ENCODE measurements around the gene ANKRD44. TPM values are rescaled to one million over a fixed set of nuclear protein-coding genes. Genes with fewer than 3 reads are reported as not detected.

ANKRD44 gene
- total RNA-seq, 1 donor from 2014 or later, result 170 TPM

DNA sequence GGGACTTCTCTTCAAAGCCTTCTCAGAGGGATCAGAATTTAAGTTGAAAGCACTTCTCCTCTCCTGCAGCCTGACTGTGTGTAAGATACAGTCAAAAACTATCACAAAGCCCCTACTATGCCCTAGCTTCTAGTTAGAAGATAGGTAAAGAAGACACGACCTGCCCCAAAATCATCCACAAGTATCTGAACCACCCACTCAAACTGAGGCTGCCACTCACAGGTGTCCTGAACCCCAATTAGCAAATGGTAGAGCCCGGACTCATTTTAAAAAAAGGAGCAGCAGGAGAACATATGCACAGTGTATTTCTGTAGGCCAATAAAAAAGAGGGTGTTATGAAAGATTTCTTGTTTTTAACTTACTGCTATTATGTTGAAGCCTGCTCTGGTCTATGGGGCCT lies 74.4 kb downstream of the ANKRD44 start:
- no peak for DNase-seq

DNA sequence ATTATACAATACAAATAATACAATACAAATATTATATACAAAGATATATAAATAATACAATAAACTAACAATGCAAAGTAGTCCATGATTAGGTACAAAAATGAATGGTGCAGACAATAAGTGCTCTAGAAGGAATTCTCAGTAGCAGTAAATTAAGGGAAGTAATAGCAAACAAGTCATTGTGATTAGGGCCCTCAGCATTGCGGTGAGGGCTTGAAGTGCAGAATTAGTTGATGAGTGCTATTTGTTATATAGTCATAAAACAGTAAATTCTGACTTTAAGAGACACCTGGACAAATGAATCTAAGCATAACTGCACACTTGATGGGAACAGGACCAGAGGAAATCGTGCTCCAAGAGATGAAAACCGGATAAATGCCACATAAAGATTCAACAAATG lies 74.9 kb downstream of the ANKRD44 start:
- DNase-seq, result no peak

DNA sequence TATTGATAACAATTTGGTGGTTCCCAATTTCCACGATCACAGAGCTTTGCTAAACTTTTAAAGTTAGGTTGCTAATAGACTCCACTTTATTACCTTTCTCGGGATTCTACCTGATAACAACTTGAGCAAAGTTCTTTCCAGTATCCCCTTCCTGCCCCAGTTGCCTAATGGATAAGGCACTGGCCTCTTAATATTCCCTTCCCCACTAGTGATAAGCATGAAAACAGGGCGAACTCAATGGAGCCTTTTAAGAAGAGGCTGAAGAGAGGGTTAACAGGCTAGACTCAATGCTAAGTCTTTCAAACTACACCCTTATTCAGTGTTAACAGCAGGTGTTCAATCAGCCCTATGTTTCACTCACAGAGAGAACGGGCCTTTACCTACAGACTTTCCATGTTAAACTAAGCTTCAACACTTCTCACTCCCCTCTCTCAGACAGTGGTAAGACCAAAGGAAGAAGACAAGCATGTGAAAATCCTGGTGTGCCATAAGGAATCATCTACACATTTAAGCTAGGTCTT lies 75.8 kb downstream of the ANKRD44 start:
- DNase-seq, result no peak

DNA sequence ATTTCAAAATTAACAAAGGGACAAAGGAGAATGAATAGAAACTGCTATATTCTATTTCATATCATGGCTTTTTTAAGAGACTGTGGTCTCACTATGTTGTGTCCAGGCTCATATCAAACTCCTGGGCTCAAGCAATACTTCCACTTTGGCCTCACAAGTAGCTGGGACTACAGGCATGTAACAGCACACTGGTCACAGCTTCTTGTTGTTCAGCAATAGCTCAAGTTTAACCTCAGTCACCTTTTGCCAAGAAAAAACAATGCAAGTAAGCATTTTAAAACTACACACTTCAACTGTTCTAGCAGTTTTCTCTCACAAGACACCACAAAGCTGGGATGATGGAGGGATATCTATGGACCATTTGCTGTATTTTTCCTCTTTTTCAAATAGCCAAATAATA lies 77.1 kb downstream of the ANKRD44 start:
- DNase-seq, result no peak

DNA sequence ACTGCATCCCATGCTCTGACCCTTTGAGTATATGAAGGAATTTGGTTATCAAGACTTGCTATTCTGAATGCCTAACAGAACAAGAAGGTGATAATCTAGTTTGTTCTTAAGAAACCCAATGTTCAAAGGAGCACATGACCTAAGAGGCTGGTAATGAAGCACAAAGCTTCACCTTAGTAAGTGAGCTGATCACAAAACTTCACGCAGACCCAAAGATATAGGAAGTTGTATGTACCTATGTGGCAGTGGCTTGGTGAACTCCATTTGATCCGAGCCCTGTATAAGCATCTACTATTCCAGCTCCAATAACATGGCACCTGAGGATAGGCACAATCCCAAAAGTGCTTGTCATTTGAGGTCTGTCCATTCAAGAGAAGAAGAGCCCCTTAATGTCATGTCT lies 78.6 kb downstream of the ANKRD44 start:
- no peak for DNase-seq

DNA sequence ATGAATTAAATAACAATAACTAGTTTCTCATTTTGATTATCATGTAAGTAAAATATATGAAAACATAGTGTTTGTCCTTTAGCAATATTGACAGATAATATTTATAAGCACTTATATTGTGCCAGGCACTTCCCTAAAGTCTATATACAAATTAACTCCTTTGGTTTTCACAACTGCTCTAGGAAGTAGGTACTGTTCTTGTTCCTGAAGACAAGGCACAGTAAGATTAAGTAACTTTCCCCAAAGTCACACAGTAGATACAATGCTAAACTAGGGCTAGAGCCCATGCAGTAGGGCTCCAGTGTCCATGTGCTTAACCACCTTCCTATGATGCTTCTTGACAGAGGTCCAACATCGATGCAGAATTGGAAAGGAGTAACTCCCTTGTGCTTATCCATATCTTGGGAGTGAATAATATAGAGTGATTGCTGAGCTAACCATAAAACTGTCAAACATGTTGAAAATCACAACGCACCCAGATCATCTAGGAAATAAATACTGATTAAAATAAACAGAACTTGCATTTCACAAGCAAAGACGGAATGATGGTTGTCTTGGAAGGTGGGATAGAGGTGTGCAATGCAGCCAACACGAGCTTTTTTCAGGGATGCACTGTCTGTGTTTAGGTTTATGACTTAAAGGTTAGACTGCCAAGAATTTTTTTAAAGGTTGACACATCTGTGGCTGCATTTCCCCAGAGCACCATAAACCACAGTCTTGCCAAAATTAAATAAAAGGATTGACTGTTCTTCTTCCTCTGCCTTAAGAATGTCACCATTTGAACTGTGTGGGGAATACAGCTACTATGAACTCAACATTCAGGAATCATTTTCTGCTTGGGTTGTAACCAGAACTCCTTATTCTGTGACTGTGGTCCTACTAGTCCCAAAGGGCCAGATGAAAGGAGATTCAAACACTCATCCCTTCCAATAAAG lies 80.8 kb downstream of the ANKRD44 start:
- no peak for DNase-seq

DNA sequence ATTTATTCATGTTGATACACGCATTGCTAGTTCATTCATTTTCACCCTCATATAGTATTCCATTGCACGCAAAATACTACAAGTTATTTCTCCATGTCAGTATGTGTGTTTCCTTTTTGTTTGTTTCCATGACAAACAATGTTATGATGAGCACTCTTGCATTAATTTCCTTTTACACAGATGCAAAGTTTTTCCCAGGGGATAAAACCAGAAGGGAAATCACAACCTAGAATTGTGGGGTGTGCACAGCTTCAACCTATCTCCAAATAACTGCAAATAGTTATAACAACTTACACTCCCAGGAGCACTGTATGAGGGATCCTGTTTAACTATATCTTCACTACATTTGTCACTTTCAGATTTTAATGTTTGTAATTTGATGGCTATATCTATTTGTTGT lies 87.1 kb downstream of the ANKRD44 start:
- DNase-seq, result no peak

DNA sequence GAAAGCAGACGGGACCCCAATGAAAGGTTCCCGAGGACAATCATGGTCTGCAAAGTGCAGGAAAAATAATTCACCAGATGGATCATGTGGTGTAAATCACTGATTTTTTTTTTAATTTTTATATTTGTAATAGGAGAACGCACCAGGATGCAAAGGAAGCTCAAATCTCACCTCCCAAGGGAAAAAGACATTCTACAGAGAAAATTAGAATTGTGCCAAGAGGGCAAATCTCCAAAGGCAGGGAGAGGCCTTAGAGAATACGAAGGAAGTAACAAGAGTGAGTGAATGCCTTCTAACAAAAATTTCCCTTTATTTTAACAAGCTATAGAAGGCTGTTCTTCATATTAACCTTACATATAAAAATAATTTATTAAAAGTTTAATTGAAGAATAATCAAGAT lies 90.9 kb downstream of the ANKRD44 start:
- DNase-seq, result no peak

DNA sequence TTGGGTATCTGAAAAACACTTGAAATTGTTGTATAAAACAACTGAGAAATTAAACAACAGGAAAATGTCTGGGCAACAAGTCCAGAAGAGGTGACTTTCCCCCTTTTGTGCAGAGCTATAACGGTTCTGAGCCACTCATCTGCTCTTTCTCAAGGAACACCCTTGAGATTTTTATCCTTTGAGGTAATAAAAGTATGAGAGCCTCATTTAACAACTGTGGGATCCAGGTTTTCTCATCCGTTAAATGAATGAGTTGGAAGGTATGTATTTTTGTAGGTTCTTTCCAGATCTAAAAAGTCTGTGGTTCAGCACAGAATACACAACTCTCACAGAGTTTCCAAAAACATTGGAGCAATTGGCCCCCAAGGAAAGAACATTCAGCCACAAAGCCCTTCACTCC lies 93.0 kb downstream of the ANKRD44 start:
- no peak for DNase-seq

DNA sequence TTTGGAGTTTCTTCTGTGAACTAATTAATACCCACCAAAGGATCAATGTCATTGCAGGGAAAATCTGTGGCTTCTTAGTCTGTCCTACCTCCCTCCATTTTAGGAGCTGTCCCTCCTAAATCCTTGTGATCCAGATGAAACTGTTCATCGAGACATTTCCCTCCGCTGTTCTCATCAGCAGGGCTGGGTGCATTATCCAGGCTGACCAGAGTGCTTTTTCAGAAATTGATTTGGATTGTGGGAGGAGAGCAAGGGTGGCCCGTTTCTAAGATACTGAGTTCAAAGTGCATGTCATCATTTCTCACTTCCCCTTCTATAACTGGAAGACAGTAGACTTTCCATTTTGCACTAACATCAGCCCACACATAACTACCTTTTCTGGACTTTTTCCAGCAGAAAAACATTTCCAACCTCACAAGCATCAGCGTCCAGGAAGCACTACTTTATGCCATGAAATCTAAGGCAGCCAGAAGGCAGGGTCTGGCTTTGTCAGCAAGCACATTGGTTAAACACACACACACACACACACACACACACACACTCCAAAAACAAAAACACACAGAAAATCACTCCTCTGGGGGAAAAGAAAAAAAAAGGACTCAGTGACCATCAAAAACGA lies 94.1 kb downstream of the ANKRD44 start:
- DNase-seq, result no peak

DNA sequence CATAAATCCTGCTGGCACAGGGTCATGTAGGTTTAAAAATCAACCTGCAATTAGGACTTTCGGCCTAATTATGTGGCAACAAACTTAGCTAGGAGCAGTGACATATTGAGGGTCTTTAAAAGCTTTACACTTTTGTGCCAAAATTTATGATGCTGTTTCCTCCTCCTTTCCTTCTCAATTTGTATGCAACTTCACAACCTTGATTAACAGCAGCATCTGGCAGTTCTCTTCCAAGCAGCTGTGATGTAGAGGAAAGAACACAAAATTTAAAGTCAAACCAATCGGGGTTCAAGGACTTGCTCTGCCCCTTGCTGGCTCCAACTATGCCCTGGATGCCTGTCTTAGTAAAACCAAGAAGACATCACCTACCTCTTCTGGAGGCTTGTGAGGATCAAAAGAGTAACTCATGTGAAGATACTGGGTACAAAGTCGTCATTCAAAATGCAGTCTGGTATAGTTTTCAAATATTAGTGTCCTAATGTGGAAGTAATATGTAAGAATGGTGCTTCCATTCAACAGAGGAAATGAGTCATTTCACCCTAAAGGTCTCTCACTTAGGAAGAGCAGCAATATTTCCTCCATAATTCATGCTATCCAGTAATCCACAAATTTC lies 94.7 kb downstream of the ANKRD44 start:
- no peak for DNase-seq

DNA sequence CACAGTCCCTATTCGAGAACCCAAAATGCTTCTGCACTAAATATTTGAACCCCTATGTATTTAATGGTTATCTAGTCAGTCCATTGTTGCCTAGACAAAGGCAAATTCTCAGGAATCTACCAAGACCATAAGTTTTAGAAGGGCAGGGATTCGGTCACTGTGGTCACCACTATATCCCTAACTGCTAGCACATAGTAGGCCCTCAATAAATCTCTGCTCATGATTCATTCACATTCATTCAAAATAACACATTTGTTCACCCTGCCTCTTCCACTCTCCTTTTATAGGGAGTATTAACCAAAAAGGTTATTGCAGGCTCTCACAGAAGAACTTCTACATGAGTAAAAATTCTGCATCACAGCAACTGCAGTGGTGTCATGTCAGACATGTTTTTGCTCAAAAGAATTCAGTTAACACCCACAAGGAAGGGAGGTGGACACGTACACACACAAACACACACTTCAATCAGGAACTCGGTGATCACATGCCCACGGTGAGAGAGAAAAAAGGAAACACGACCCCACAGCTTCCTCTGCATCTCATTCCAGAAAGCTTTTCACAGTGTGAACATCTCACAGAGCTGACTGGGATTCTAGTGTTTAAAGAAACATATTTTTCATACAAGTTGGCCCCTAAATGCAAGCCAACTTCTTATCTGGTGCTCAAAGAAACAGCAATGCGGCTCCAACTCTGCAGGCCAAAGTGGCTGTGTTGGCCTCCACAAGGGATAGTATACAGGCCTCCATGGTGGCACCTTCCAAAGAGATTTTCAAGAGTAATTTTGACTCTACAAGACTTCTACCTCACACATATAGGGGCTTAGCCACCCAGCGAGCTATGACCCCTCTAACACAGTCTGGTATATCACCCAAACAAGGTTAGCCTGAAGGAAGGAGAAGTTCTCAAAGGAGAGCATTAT lies 98.0 kb downstream of the ANKRD44 start:
- no peak for DNase-seq

DNA sequence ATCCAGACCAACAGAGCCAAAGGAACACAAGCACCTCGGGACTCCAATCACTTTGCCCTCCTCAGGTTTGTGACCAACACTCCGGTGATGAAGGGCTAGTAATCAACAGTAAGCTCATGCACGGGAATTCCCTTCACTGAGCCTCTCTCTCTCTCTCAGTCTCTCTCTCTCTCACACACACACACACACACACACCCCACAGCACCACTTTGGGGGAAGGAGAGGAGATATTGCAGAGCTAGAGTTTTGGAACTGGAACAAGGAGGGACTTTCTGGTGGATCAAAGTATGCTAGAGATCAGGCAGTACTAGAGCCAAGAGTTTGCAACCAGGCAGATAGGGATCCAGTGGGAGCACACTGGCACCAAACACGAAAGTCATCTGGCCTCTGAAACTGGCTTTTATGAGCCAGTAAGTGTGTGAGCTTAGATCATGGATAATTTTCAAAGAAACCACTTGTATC lies 98.7 kb downstream of the ANKRD44 start:
- DNase-seq, result no peak

DNA sequence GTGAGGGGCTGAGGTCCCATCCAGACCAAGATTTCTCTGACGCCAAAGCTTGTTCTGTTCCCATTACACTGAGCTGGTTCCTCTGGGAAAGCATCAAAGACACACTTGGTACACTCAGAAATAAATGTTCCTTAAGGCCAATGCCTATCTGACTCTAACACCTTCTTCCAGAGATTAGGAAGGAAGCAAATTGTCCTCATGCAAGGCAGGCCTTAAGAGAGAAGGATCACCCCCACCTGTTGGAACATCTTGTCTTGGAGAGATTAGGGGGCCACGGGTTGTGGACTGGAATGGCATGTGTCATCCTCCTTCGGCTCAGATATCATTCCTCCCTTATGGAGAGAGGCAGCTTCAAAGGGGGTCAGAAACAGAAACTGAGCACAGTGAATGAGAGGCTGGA lies 100.2 kb downstream of the ANKRD44 start:
- DNase-seq, result no peak

DNA sequence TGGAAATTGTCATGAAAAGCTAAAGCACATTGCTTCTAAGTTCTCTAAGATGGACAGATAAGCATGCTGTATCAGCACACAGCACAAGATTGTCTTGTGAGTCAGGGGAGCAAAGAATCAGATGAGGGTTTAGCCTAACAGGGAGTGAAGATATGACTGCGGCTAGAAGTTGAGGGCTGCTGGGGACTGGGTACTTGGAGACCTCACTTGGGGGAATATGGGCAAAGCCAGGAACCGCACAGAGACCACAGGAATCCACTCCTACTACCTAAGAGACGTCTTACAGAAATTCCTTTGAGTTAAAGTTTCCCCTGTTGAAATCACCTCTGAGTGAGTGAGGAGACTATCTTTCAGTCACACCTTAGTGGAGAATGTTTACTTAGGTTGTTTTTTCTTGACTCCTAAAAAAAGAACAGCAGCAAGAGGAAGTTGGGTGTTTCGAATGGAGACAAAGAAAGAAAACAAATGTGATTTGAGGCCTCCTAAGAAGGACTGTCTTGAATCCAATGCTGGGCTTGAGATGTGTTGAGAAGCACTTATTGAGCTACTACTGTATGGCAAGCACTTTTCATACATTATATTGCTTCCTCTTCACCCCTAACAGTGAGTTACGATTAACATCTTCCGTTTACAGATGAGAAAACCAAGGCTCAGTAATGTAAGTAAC lies 100.7 kb downstream of the ANKRD44 start:
- no peak for DNase-seq

DNA sequence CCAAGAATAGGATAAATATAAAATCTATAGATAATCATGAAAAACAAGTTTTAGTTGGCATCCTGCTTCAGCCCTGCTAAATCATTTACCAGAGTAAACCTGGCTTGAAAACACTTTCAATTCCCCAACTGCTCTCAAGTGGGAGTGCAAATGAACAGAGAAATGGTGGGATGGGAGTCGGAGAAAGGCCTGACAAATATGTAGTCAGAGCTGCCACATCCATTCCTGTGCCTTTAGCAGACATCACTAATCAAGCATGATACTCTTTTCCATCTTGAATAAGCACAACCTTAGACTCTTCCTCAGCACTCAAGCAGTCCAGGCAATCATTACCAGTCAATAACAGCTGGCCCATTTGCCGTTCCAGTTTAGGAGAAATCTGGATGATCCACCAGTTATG lies 101.3 kb downstream of the ANKRD44 start:
- no peak for DNase-seq

DNA sequence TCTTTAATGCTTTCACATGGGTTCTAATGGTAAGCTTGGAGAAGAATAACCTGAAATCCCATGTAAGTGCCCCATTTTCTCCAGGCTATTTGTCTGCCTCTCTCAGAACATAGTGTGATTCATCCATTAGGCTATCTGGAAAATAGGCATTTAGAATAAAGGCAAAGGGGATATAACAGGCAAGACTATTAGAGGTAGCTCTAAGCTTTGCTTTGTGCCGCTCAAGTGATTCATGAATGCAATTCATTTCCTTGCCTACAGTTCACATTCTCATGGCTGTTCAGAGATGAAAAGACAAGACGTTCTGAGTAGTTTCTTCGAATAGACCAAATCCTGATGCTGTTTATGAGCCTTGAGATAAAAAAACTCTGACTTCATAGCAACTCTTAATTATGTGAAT lies 101.7 kb downstream of the ANKRD44 start:
- no peak for DNase-seq

DNA sequence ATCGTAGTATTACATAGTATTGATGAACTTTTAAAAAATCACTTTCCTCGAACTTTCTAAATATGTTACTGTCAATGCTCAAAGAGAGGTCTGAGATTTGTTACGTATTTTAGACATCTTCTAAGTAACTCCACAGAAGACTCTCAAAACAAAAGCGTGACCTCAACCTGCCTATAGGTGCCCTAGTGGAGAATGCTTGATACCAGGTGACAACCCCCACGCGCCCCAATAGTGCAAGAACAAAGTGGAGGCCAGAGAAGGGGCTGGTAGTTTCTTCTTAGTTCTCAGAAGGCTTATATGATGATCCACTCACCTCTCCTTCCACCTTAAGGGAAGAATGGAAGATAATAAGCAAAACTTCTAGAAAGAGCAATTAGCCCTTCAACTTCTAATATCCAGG lies 102.6 kb downstream of the ANKRD44 start:
- no peak for DNase-seq

DNA sequence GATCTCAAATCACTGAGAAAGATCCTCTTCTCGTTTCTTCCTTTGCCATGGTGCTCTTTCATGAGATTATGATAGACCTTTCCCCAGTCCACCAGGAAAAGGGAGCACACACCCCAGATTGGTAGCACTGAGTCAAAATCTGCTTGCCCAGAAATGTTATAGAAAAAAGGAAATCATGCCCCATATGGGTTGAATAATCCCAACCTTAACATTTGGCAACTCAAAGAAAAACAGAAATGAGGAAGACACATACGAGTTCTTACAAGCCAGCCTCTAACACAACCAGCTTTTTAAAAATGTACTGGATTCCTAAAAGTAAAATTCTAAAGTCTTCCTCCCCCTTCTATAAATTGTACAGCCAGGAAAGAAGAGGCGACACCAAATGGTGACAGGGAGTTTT lies 103.0 kb downstream of the ANKRD44 start:
- no peak for DNase-seq

DNA sequence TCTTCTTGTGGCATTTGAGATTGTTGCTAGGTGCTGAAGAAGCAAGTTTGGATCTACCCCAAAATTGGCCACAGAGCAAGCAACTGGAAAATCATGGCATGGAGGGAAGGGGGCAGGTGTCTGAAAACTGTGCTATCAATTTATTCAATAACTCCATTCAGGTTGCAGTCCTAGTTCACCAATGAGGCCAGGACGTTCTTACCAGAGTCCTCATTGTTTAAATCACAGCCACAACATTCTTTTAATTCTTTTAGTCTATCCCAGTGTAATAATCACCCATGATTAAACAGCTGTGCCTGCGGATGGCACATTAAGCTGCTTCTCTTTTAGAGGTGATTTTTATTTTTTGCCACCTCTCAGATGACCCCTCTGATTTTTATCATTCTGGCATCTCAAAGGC lies 103.5 kb downstream of the ANKRD44 start:
- no peak for DNase-seq

DNA sequence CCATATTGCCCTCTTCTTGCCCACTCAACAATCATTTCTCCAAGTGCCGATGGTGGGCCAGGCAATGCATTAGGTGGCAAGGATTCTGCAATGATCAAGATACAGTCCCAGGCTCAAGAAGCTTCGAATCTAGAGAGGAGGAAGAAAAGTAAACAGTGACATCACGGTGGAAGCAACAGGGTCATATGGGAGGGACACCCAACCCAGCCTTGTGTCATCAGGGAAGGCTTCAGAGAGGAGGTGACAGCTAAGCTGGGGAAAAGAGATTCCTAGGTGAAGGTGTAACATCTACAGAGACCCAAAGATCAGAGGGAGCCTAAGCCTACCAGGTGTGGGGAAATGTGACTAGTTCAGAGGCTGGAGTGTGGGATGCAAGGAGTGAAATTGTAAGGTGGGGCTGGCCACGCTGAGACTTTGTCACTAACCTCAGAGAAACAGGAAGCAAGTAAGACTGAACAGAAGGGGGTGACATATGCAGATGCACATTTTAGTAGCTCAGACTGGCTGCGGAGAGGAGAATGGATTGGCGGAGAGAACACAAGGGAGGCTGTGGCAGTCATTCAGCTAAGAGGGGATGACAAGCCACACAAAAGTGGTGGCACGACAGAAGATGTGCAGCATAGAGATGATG lies 104.9 kb downstream of the ANKRD44 start:
- no peak for DNase-seq

All from occipital lobe (tissue), 2 donors.